Sigmoid colon (tissue), 4 donors: ENCODE results near the gene GLRA1.

Experiments used
- CTCF ChIP-seq, 4 experiments: fragments of 450-650 bp in 3 of 4; fragments of 200-600 bp in 1 of 4; IDR thresholded peaks; one replicate each; pipeline ENCODE4 v1.5.1; 2016 to 2019; ENCODE audit warnings: antibody characterized with exemption in 4 of 4, mild to moderate bottlenecking in 3 of 4, moderate library complexity in 2 of 4
- POLR2A ChIP-seq, 2 donors: fragments of 450-650 bp; IDR thresholded peaks; one replicate each; pipeline ENCODE4 v1.6.1; 2016; ENCODE audit warnings: antibody characterized with exemption in 2 of 2, mild to moderate bottlenecking in 2 of 2, moderate library complexity in 2 of 2
- POLR2AphosphoS5 ChIP-seq, 4 donors: sonication (generic); formaldehyde crosslinking; IDR thresholded peaks; one replicate each; pipeline ENCODE4 v1.6.1; 2017; ENCODE audit warnings: antibody characterized with exemption in 4 of 4

DNA sequence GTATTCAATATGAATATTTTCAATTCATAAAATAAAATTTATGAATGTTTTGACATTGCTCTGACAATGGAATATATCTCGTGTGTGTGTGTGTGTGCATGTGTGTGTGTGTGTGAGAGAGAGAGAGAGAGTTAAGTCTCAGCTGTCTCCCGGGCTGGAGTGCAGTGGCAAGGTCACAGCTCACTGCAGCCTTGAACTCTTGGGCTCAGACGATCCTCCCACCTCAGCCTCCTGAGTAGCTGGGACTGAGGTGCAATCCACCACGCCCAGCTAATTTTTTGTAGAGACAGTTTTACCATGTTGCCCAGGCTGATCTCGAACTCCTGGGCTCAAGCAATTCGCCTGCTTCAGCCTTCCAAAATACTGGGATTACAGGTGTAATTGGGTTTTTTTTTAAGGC, 136.8 kb downstream of the GLRA1 start:
- no peak for TF ChIP-seq CTCF (IDR thresholded peaks at IDR 0.05)
- TF ChIP-seq POLR2A (IDR thresholded peaks at IDR 0.05): no peak
- no peak for TF ChIP-seq POLR2AphosphoS5 (IDR thresholded peaks at IDR 0.05)
